Measurements from ENCODE around the gene ZMIZ2.

ZMIZ2 gene

GRCh38 chr7:44712012-44712411 is 36.6 kb upstream of the ZMIZ2 start:
- TF ChIP-seq CREB1 (IDR thresholded peaks at IDR 0.05; ENCODE audit: low read depth) (no peak), TEAD4 (IDR thresholded peaks at IDR 0.05) (no peak), EP300 (IDR thresholded peaks at IDR 0.05; ENCODE audit: borderline replicate concordance) (no peak), REST (IDR thresholded peaks at IDR 0.05; ENCODE audit: low read depth) (no peak), NFIC (IDR thresholded peaks at IDR 0.05) (no peak)

GRCh38 chr7:44713141-44713540 is 35.5 kb upstream of the ZMIZ2 start:
- TF ChIP-seq TEAD4 (IDR thresholded peaks at IDR 0.05): no peak
- no peak for TF ChIP-seq YY1 (IDR thresholded peaks at IDR 0.05; ENCODE audit: low read depth)
- no peak for TF ChIP-seq NFIC (IDR thresholded peaks at IDR 0.05)
- no peak for TF ChIP-seq EGR1 (IDR thresholded peaks at IDR 0.05)
- TF ChIP-seq CEBPB (IDR thresholded peaks at IDR 0.05): no peak
- TF ChIP-seq RAD21 (IDR thresholded peaks at IDR 0.05; ENCODE audit: low read depth): no peak
- TF ChIP-seq REST (IDR thresholded peaks at IDR 0.05; ENCODE audit: low read depth): no peak
- no peak for TF ChIP-seq TCF12 (IDR thresholded peaks at IDR 0.05; ENCODE audit: low read depth)
- no peak for TF ChIP-seq EP300 (IDR thresholded peaks at IDR 0.05; ENCODE audit: borderline replicate concordance)
- TF ChIP-seq CREB1 (IDR thresholded peaks at IDR 0.05; ENCODE audit: low read depth): no peak
- no peak for TF ChIP-seq USF1 (IDR thresholded peaks at IDR 0.05)
- no peak for TF ChIP-seq TAF1 (IDR thresholded peaks at IDR 0.05; ENCODE audit: low read depth)

- TF ChIP-seq CREB1 (IDR thresholded peaks at IDR 0.05; ENCODE audit: low read depth): no peak
Measured at GRCh38 chr7:44713680-44714335, 34.8 kb upstream of the ZMIZ2 start.

GRCh38 chr7:44716205-44716604 is 32.4 kb upstream of the ZMIZ2 start:
- TF ChIP-seq CREB1 (IDR thresholded peaks at IDR 0.05; ENCODE audit: low read depth): no peak
- TF ChIP-seq TCF12 (IDR thresholded peaks at IDR 0.05; ENCODE audit: low read depth): no peak
- TF ChIP-seq ZBTB7A (IDR thresholded peaks at IDR 0.05; ENCODE audit: low read depth): no peak
- no peak for TF ChIP-seq MAX (IDR thresholded peaks at IDR 0.05)
- TF ChIP-seq REST (IDR thresholded peaks at IDR 0.05; ENCODE audit: low read depth): no peak
- no peak for TF ChIP-seq CEBPB (IDR thresholded peaks at IDR 0.05)
- TF ChIP-seq TEAD4 (IDR thresholded peaks at IDR 0.05): no peak

- TF ChIP-seq TAF1 (IDR thresholded peaks at IDR 0.05; ENCODE audit: low read depth): no peak
Measured at GRCh38 chr7:44720301-44720700, 28.3 kb upstream of the ZMIZ2 start.

- TF ChIP-seq CEBPB (IDR thresholded peaks at IDR 0.05) (no peak), CREB1 (IDR thresholded peaks at IDR 0.05; ENCODE audit: low read depth) (no peak), REST (IDR thresholded peaks at IDR 0.05; ENCODE audit: low read depth) (no peak), EGR1 (IDR thresholded peaks at IDR 0.05) (no peak), RAD21 (IDR thresholded peaks at IDR 0.05; ENCODE audit: low read depth) (no peak), TAF1 (IDR thresholded peaks at IDR 0.05; ENCODE audit: low read depth) (no peak), TCF12 (IDR thresholded peaks at IDR 0.05; ENCODE audit: low read depth) (no peak), NFIC (IDR thresholded peaks at IDR 0.05) (no peak), MAX (IDR thresholded peaks at IDR 0.05) (no peak), TEAD4 (IDR thresholded peaks at IDR 0.05) (no peak), FOXM1 (IDR thresholded peaks at IDR 0.05; ENCODE audit: borderline replicate concordance, low read depth) (no peak), USF1 (IDR thresholded peaks at IDR 0.05) (no peak), ZBTB7A (IDR thresholded peaks at IDR 0.05; ENCODE audit: low read depth) (no peak), YY1 (IDR thresholded peaks at IDR 0.05; ENCODE audit: low read depth) (no peak), EP300 (IDR thresholded peaks at IDR 0.05; ENCODE audit: borderline replicate concordance) (no peak)
Measured at GRCh38 chr7:44724276-44724675, 24.4 kb upstream of the ZMIZ2 start.
